ENCODE measurements around the gene CENPH.
"Not testable (repeated sequence)": the region's sequence is repeated elsewhere in the genome, so short reads cannot be mapped to it uniquely, and the experiment has no call there.

The CENPH gene

DNA sequence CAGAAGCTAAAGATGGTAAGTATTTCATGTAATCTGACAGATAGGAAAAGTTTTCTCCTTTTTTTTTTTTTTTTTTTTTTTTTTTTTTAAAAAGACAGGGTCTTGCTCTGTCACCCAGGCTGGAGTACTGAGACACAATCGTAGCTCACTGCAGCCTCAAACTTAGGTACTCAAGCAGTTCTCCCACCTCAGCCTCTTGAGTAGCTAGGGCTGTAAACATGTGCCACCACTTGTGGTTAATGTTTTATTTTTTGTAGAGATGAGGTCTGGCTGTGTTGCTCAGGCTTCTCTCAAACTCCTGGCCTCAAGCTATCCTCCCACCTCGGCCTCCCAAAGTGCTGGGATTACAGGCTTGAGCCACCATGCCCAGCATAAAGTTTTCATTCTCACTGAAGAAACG lies 63.1 kb downstream of the CENPH start:
- TF ChIP-seq, protein P1, sequence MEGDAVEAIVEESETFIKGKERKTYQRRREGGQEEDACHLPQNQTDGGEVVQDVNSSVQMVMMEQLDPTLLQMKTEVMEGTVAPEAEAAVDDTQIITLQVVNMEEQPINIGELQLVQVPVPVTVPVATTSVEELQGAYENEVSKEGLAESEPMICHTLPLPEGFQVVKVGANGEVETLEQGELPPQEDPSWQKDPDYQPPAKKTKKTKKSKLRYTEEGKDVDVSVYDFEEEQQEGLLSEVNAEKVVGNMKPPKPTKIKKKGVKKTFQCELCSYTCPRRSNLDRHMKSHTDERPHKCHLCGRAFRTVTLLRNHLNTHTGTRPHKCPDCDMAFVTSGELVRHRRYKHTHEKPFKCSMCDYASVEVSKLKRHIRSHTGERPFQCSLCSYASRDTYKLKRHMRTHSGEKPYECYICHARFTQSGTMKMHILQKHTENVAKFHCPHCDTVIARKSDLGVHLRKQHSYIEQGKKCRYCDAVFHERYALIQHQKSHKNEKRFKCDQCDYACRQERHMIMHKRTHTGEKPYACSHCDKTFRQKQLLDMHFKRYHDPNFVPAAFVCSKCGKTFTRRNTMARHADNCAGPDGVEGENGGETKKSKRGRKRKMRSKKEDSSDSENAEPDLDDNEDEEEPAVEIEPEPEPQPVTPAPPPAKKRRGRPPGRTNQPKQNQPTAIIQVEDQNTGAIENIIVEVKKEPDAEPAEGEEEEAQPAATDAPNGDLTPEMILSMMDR (IDR thresholded peaks at IDR 0.05; ENCODE audit: unreplicated experiment in 3 of 3), result no peak
- H3K27me3 Mint-ChIP-seq (ENCODE audit: low read depth), result no peaks in the 10 kb centered on the region
- H3K4me1 Mint-ChIP-seq, result no peaks in the 10 kb centered on the region
- H3K36me3 Mint-ChIP-seq (ENCODE audit: low read depth), result peaks cover 31% of the 10 kb centered on the region
- no peak overlapping the region for H3K4me3 Mint-ChIP-seq
- peaks cover 12% of the 10 kb centered on the region for H3K9me3 Mint-ChIP-seq
- H3K27ac Mint-ChIP-seq, result no peak overlapping the region

DNA sequence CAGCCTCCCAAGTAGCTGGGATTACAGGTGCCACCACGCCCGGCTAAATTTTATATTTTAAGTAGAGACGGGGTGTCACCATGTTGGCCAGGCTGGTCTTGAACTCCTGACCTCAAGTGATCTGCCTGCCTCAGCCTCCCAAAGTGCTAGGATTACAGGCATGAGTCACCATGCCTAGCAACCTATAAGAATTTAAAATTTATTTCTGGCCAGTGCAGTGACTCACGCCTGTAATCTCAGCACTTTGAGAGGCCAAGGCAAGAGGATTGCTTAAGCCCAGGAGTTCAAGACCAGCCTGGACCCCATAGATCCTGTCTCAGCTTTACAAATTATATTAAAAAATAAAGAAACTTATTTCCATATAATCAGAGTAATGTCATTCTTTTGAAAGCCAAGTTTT lies 66.6 kb downstream of the CENPH start:
- not testable (repeated sequence) for H3K4me3 Mint-ChIP-seq; H3K27me3 Mint-ChIP-seq (ENCODE audit: low read depth); H3K27ac Mint-ChIP-seq; H3K9me3 Mint-ChIP-seq; H3K4me1 Mint-ChIP-seq
- H3K36me3 Mint-ChIP-seq (ENCODE audit: low read depth), result peaks cover 31% of the 10 kb centered on the region

DNA sequence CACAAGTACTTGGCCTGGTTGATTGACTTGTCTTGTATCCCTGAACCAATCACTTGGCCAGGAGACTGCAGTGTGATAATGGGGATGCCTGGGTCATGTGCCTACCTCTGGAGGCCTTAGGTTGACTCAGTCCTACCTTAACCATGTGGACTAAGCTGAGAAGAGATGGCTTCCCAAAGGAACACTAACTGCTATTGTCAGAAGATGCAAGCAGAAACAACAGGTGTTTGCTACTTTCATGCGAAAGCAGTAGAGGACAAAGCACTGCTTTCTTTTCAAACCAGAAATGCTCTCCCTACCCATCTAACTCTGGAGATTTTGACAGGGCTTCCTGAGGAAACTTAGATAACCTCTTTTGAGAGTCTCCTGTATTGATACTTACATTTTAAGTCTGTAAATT lies 68.2 kb downstream of the CENPH start:
- Mint-ChIP-seq H3K9me3 (no peaks in the 10 kb centered on the region), H3K27me3 (ENCODE audit: low read depth) (no peaks in the 10 kb centered on the region), H3K4me3 (no peak overlapping the region), H3K27ac (no peak overlapping the region), H3K36me3 (ENCODE audit: low read depth) (peaks cover 45% of the 10 kb centered on the region), H3K4me1 (no peaks in the 10 kb centered on the region)
- TF ChIP-seq, protein P1 (IDR thresholded peaks at IDR 0.05; ENCODE audit: unreplicated experiment in 3 of 3), result no peak
